OCI-LY7 (cell line): ENCODE data around the gene SLC2A4RG.

Experiments
- EZH2phosphoT487 ChIP-seq: fragments of 200-600 bp; sonication (generic); IDR thresholded peaks from 2 replicates; pipeline ENCODE4 v1.6.1; 2018; ENCODE audit warnings: low read depth, borderline replicate concordance, mild to moderate bottlenecking, mixed run types, antibody characterized with exemption, low read length, moderate library complexity, mixed read lengths
- TF ChIP-seq, protein P1 (sequence below): fragments of 200-600 bp; sonication (generic); conservative IDR thresholded peaks from 2 replicates; pipeline ENCODE4 v1.5.1; 2014; ENCODE audit warnings: mild to moderate bottlenecking, antibody characterized with exemption, low read length, moderate library complexity, mixed read lengths

DNA sequence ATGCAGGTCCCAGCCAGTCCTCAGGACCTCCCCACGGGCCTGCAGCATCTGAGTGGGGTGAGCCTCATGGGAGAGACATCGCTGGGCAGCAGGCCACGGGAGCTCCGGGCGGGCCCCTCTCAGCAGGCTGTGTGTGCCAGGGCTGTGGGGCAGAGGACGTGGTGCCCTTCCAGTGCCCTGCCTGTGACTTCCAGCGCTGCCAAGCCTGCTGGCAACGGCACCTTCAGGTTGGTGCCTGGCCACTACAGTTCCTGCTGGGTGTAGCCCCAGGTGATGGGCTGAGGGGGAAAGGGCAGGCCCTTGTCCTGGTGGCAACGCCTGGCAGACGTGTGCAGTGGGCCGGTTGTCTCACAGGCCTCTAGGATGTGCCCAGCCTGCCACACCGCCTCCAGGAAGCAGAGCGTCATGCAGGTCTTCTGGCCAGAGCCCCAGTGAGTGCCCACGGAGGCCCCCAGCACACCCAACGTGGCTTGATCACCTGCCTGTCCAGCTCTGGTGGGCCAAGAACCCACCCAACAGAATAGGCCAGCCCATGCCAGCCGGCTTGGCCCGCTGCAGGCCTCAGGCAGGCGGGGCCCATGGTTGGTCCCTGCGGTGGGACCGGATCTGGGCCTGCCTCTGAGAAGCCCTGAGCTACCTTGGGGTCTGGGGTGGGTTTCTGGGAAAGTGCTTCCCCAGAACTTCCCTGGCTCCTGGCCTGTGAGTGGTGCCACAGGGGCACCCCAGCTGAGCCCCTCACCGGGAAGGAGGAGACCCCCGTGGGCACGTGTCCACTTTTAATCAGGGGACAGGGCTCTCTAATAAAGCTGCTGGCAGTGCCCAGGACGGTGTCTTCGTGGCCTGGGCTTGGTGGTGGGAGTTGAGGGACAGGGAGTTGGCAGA, 43.9 kb upstream of the SLC2A4RG start:
- TF ChIP-seq, protein P1, sequence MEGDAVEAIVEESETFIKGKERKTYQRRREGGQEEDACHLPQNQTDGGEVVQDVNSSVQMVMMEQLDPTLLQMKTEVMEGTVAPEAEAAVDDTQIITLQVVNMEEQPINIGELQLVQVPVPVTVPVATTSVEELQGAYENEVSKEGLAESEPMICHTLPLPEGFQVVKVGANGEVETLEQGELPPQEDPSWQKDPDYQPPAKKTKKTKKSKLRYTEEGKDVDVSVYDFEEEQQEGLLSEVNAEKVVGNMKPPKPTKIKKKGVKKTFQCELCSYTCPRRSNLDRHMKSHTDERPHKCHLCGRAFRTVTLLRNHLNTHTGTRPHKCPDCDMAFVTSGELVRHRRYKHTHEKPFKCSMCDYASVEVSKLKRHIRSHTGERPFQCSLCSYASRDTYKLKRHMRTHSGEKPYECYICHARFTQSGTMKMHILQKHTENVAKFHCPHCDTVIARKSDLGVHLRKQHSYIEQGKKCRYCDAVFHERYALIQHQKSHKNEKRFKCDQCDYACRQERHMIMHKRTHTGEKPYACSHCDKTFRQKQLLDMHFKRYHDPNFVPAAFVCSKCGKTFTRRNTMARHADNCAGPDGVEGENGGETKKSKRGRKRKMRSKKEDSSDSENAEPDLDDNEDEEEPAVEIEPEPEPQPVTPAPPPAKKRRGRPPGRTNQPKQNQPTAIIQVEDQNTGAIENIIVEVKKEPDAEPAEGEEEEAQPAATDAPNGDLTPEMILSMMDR: no peak
- no peak for TF ChIP-seq EZH2phosphoT487
